Ovary (tissue), 3 donors: Measurements from ENCODE around the gene CREBRF.

Experiments
- POLR2A ChIP-seq: fragments of 450-650 bp; IDR thresholded peaks from one replicate; pipeline ENCODE4 v1.6.1; 2017; ENCODE audit warnings: antibody characterized with exemption, mild to moderate bottlenecking, moderate library complexity
- TF ChIP-seq, protein P1 (sequence below), 3 donors: fragments of 450-650 bp in 2 of 3; fragments of 200-600 bp in 1 of 3; IDR thresholded peaks; one replicate each; pipeline versions ENCODE4 v1.5.1 to v1.8.0; 2016 to 2022; ENCODE audit warnings: antibody characterized with exemption in 3 of 3, mild to moderate bottlenecking in 1 of 3
- donor health status: DM: no; HTN: no; CAD: no.

DNA sequence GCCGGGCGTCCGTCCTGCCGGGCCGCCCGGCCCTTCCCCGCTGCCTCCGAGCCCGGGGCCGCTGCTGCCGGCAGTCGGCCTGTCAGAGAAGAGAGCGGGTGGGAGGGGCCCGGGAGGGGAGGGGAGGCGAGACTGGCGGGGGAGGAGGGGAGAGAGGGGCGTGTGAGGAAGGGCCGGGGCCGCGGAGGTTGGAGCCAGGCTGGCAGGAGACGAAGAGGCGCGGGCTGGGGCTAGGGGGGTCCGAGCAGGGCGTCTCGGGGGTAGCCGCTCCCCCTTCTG is 570 bp downstream of the CREBRF start:
- TF ChIP-seq POLR2A = peak; percentile 2
- TF ChIP-seq, protein P1, sequence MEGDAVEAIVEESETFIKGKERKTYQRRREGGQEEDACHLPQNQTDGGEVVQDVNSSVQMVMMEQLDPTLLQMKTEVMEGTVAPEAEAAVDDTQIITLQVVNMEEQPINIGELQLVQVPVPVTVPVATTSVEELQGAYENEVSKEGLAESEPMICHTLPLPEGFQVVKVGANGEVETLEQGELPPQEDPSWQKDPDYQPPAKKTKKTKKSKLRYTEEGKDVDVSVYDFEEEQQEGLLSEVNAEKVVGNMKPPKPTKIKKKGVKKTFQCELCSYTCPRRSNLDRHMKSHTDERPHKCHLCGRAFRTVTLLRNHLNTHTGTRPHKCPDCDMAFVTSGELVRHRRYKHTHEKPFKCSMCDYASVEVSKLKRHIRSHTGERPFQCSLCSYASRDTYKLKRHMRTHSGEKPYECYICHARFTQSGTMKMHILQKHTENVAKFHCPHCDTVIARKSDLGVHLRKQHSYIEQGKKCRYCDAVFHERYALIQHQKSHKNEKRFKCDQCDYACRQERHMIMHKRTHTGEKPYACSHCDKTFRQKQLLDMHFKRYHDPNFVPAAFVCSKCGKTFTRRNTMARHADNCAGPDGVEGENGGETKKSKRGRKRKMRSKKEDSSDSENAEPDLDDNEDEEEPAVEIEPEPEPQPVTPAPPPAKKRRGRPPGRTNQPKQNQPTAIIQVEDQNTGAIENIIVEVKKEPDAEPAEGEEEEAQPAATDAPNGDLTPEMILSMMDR (IDR thresholded peaks at IDR 0.05) = no peak
